ENCODE results near the gene ADAM10. TPM values are rescaled to one million over a fixed set of nuclear protein-coding genes. Genes with fewer than 3 reads are reported as not detected.

The ADAM10 gene
- total RNA-seq, 1 experiment from 2014 or later, result 91.3 TPM

DNA sequence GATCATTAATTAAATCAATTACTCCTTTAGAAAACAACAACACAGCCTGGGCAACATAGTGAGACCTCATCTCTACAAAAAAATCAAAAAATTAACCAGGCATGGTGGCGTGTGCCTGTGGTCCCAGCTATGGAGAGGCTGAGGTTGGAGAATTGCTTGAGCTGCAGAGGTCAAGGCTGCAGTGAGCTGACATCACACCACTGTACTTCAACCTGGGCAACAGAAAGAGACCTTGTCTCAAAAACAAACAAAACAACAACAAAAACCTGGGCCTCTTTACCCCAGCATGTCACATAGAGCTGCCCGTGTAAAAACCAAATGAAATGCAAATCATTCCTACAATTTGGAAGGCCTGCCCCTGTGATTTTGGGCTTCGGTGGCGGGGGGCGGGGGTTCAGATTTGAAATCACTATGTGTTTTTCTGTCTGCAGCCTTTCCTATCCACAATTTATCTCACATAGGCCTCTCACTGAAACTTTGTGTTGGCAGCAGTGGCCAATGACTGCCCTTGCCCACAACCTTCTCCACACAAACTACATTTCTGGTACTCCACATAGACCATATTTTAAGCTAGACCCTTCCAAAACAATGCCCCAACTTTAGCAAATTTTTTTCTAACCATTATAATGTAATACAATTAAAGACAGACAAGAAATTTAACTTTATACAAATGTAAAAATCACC lies 6.5 kb downstream of the ADAM10 start:
- TF ChIP-seq, protein P1, sequence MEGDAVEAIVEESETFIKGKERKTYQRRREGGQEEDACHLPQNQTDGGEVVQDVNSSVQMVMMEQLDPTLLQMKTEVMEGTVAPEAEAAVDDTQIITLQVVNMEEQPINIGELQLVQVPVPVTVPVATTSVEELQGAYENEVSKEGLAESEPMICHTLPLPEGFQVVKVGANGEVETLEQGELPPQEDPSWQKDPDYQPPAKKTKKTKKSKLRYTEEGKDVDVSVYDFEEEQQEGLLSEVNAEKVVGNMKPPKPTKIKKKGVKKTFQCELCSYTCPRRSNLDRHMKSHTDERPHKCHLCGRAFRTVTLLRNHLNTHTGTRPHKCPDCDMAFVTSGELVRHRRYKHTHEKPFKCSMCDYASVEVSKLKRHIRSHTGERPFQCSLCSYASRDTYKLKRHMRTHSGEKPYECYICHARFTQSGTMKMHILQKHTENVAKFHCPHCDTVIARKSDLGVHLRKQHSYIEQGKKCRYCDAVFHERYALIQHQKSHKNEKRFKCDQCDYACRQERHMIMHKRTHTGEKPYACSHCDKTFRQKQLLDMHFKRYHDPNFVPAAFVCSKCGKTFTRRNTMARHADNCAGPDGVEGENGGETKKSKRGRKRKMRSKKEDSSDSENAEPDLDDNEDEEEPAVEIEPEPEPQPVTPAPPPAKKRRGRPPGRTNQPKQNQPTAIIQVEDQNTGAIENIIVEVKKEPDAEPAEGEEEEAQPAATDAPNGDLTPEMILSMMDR (conservative IDR thresholded peaks at IDR 0.05; ENCODE audit: low read depth, low read length), result no peak
- no peak for TF ChIP-seq EZH2phosphoT487 (IDR thresholded peaks at IDR 0.05; ENCODE audit: borderline replicate concordance, low read length)
- TF ChIP-seq EZH2 (IDR thresholded peaks at IDR 0.05; ENCODE audit: low read length, unreplicated experiment), result no peak
- no peak overlapping the region for H2AFZ ChIP-seq (ENCODE audit: low read length)
- ChIA-PET POLR2A (ENCODE audit: unreplicated experiment) (no interaction called here), CTCF (no interaction called here)
- DNase-seq (no peak), ATAC-seq (no peak)
- H3K27me3 ChIP-seq (ENCODE audit: low read length), result no peaks in the 10 kb centered on the region
- H3F3A ChIP-seq (ENCODE audit: low read length, unreplicated experiment), result no peaks in the 10 kb centered on the region
- no TSS peak for BruUV-seq (replicated peaks)
- H3K4me1 ChIP-seq (ENCODE audit: insufficient read depth, low read length), result peaks cover 11% of the 10 kb centered on the region
- H3K36me3 ChIP-seq (ENCODE audit: low read depth, low read length), result no peaks in the 10 kb centered on the region
- H4K20me1 ChIP-seq (ENCODE audit: low read length), result peaks cover 23% of the 10 kb centered on the region
- H3K4me3 ChIP-seq (ENCODE audit: low read length), result no peak overlapping the region
- H3K27ac ChIP-seq (ENCODE audit: low read length), result no peak overlapping the region
- H3K4me2 ChIP-seq (ENCODE audit: low read length), result no peak overlapping the region
- H3K9me3 ChIP-seq (ENCODE audit: low read length), result no peaks in the 10 kb centered on the region
- H3K79me2 ChIP-seq (ENCODE audit: low read length), result peaks cover 95% of the 10 kb centered on the region
- no peaks in the 10 kb centered on the region for H3K9me2 ChIP-seq (replicated peaks; ENCODE audit: low read length)
- H3K9ac ChIP-seq (ENCODE audit: low read length), result no peak overlapping the region
- intact Hi-C loops (cut with micrococcal nuclease), result loop anchor here (10.0 kb wide), 1 partner anchor 68 kb away; no protein-coding TSS in a partner anchor

DNA sequence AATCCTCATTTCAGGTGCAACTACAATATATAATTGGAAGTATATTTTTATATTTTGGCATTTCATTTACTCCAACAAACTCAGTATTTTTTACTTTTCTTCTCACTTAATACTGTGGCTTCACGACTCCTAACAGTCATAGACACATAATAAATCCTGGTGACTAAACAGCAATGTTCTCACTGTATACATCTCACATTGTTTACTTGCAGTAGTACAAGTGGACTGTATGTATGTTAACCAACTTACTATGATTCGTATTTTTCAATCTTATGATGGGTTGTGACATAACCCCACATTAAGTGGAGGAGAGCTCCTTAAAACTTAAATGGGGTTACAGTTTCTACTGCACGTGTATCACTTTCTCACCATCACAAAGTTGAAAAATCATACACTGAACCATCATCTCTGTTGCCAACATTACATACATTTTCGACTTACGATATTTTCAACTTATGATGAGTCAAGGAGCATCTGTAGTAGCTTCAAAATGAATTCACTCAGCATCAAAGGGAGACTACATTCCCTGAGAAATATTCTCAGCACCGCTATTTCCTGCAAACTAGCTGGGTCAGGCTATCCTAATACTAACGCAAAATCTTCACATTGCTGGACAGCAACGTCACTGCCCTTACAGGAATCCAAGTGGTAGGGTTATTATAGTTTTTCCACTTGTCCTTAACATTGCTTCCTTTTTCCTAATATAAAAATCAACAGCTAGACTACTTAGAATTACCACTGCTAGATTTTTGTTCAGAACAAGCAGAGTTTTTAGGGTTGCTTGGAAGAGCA lies 7.3 kb downstream of the ADAM10 start:
- intact Hi-C loops (cut with micrococcal nuclease), result loop anchor here (10.0 kb wide), 1 partner anchor 67 kb away; no protein-coding TSS in a partner anchor
- H3K9me2 ChIP-seq (replicated peaks; ENCODE audit: low read length), result no peaks in the 10 kb centered on the region
- no peak overlapping the region for H2AFZ ChIP-seq (ENCODE audit: low read length)
- no peak for DNase-seq
- no peaks in the 10 kb centered on the region for H3K36me3 ChIP-seq (ENCODE audit: low read depth, low read length)
- no peak for TF ChIP-seq EZH2 (IDR thresholded peaks at IDR 0.05; ENCODE audit: low read length, unreplicated experiment)
- ChIA-PET CTCF (no interaction called here), POLR2A (ENCODE audit: unreplicated experiment) (no interaction called here)
- no peak overlapping the region for H3K4me2 ChIP-seq (ENCODE audit: low read length)
- no peaks in the 10 kb centered on the region for H3F3A ChIP-seq (ENCODE audit: low read length, unreplicated experiment)
- H3K9ac ChIP-seq (ENCODE audit: low read length), result no peak overlapping the region
- no peak; the same call in 1 of the 2 replicates for ATAC-seq
- BruUV-seq (replicated peaks), result no TSS peak
- peaks cover 95% of the 10 kb centered on the region for H3K79me2 ChIP-seq (ENCODE audit: low read length)
- no peak overlapping the region for H3K27ac ChIP-seq (ENCODE audit: low read length)
- peaks cover 20% of the 10 kb centered on the region; the same call in 1 of the 2 replicates for H4K20me1 ChIP-seq (ENCODE audit: low read length)
- H3K4me1 ChIP-seq (ENCODE audit: insufficient read depth, low read length), result peaks cover 10% of the 10 kb centered on the region
- H3K4me3 ChIP-seq (ENCODE audit: low read length), result no peak overlapping the region
- H3K9me3 ChIP-seq (ENCODE audit: low read length), result no peaks in the 10 kb centered on the region
- H3K27me3 ChIP-seq (ENCODE audit: low read length), result no peaks in the 10 kb centered on the region

DNA sequence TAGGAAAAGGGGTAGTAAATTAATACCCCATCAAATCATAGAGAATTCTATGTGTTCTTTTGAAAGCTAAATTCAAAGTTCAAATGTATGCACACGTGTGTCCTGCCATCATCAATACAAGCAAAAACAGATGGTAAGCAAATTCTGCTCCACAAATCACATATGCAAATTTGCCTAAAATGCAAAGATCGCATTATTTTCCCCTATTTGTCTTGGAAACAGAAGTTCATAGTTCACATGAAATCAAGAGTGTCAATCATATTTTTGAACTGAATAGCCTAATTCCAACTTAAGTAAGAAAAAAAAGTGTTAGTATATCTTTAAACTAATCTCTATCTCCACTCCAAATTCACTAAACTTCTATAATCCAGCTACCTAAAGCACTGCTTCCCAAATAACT lies 8.5 kb downstream of the ADAM10 start:
- H4K20me1 ChIP-seq (ENCODE audit: low read length), result peaks cover 19% of the 10 kb centered on the region; the same call in 1 of the 2 replicates
- POLR2A ChIA-PET (ENCODE audit: unreplicated experiment), result no interaction called here
- intact Hi-C loops (cut with micrococcal nuclease), result loop anchor here (10.0 kb wide), 1 partner anchor 66 kb away; no protein-coding TSS in a partner anchor

More for the DNA sequence above, 8.5 kb downstream of the ADAM10 start:
- no peak for TF ChIP-seq EZH2 (IDR thresholded peaks at IDR 0.05; ENCODE audit: low read length, unreplicated experiment)
- H3K9me2 ChIP-seq (replicated peaks; ENCODE audit: low read length), result no peaks in the 10 kb centered on the region
- no TSS peak for BruUV-seq (replicated peaks)
- ATAC-seq, result no peak
- no peak overlapping the region for H3K27ac ChIP-seq (ENCODE audit: low read length)
- CTCF ChIA-PET, result no interaction called here
- H3K9me3 ChIP-seq (ENCODE audit: low read length), result no peaks in the 10 kb centered on the region
- no peaks in the 10 kb centered on the region for H3K27me3 ChIP-seq (ENCODE audit: low read length)
- H3F3A ChIP-seq (ENCODE audit: low read length, unreplicated experiment), result no peaks in the 10 kb centered on the region
- H3K9ac ChIP-seq (ENCODE audit: low read length), result no peak overlapping the region
- H3K4me2 ChIP-seq (ENCODE audit: low read length), result no peak overlapping the region
- H2AFZ ChIP-seq (ENCODE audit: low read length), result no peak overlapping the region
- peaks cover 8% of the 10 kb centered on the region for H3K4me1 ChIP-seq (ENCODE audit: insufficient read depth, low read length)
- no peak for DNase-seq
- no peak overlapping the region for H3K4me3 ChIP-seq (ENCODE audit: low read length)
- H3K79me2 ChIP-seq (ENCODE audit: low read length), result peaks cover 95% of the 10 kb centered on the region
- no peaks in the 10 kb centered on the region for H3K36me3 ChIP-seq (ENCODE audit: low read depth, low read length)

Data from PC-3 (cell line).